Measurements from ENCODE around the gene RAP2A.

Gene RAP2A

DNA sequence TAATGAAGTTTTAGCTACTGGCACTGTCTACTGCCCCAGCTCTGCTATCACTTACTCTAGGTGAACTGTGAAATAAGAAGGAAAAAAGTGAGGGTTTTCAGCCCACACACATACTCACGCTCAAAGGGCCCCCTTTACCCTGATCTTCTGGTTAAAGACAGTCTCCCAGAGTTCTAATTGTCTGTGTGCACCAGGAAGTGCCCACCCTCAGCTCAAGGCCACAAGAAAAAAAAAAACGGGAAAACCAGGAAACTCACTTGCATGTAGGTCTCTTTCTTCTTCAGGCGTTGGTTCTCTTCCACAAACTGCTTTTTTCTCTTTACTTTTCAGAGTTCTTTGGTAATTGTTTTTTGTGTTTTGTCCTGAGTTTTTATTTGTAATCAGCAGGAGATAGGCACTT is 22.1 kb downstream of the RAP2A start:
- DNase-seq, result no peak

DNA sequence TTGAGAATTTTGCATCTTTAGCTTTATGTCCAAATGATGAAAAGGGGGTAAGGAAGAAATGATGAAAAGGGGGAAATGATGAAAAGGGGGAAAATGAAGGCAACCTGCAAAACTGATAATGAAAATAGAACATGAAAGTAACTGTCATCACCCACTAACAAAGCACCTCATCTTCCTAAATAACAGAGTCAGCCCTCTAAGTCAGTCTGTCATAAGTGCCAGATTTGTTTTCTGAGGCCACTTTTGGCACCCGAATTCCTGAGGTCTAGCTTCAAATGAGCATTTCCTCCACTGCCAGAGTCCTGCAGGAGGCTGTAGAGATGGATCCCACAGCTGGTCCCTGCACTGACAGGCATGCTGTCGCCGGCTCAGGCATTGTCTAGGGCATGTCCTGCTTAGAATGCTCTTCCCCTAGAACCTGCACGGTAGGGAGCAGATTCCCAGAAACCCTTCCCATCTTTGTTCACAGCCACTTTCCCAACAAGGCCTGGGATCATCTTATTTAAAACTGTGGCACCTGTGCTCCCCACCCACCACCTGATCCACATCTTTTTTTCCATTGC is 25.3 kb downstream of the RAP2A start:
- no peak for DNase-seq

- no peak for DNase-seq
These were observed 26.2 kb downstream of the RAP2A start for GRCh38 chr13:97460004-97460775.

DNA sequence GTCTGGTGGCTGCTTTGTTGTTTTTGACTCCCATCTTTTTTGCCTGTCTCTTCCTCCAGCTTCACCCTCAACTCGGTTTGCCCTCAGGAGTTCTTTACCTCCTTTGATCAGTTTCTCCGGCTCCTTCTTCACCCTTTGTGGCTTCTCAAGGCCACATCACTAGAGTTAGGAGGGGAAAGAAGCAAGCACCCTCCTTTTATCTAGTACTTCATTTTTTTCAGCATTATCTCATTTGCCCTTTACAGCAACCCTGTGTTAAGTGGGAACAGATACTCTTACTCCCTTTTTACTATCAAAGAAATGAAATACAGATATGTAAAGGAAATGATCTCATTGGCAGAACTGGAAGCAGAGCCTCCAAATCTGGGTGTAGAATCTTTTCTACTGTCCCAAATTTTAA is 26.9 kb downstream of the RAP2A start:
- no peak for DNase-seq

DNA sequence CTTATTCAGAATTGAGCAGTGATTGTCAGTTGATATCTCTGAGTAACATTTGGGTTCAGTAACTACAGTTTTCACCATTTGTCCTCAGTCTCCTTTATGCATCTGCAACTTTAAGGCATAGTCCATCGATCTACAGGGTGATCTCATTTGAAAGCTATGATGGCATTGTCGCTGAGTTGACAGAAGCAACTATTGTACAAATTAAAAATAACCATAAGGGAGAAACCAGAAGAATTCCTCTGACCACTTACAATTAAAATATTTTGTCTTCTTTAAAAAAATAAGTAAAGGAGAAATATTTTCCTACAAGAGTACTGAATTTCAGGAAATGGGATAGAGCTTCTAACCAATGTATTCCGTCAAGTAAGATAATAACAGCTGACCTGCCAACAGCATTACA is 30.6 kb downstream of the RAP2A start:
- DNase-seq, result no peak

- no peak for DNase-seq
These were observed 32.8 kb downstream of the RAP2A start for GRCh38 chr13:97466722-97467121.

- DNase-seq, result no peak
These were observed 34.4 kb downstream of the RAP2A start for GRCh38 chr13:97468331-97468730.

- DNase-seq, result no peak
These were observed 37.7 kb downstream of the RAP2A start for GRCh38 chr13:97471711-97472110.

DNA sequence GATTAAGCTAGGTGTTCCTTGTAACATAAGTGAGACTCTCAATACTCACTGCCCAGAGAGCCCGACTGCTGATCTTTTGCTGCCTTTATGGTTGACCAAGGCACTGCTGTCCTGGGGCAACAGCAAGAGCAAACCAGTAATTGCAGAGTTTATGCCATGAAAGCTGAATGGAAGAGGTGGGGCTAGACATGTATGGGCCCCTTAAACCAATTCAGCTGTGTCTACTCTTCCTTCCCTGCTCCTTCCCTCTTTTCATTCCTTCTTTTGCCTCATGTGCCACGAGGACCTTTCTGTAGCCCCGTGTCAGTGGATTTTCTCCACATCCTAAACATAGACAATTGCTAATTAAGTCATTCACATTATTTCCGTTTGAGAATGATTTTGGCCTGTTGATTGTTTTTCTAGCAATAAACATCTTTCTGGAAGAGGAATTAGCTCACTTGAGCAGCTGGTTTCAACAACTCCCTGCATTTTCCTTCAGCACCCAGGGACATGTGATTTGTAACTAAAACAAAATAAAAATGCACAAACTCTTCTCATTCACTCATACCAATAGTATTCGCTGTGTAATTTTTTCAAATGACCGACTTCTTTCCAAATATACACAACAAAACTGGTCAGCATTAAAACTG is 40.5 kb downstream of the RAP2A start:
- DNase-seq, result no peak

DNA sequence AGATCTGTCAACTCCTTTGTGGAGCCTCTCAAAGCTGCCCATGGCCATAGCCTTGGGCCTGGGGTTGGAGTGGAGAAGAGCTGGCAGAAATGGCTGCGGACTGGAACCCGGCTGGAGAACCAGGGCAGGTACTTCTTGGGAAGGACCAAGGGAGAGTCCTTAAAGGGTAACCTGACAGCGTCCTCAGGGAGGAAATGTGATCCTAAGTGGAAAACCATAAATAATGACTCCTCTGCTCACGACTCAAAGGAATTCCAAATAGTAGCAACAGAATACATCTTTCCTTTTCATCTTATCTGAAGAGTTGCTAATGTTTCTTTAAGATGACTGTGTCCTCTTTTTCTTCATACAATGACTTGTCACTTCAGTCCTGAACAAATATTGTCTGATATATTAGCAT is 41.0 kb downstream of the RAP2A start:
- DNase-seq, result no peak

DNA sequence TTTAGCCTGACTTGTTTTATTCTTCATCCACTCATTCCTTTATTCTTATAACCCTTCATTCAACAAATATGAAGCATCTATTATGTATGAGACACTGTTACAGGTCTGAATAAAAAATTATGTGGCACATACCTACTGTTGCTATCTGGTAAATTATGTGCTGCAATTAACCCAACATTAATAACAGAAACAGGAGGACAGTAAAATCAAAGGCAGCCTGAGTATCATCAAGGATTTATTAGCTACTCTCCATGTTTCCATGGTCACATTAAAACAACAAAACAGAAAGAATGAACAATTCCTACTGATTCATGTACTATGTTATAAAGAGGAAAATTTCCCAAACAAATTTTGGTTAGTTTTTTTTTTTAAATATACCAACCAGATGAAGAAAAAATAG is 43.9 kb downstream of the RAP2A start:
- DNase-seq, result no peak

- DNase-seq, result no peak
These were observed 44.3 kb downstream of the RAP2A start for GRCh38 chr13:97478247-97478646.

GRCh38 chr13:97483465-97483864 is 49.5 kb downstream of the RAP2A start:
- DNase-seq, result no peak

- no peak for DNase-seq
These were observed 50.3 kb downstream of the RAP2A start for GRCh38 chr13:97484301-97484700.

- no peak for DNase-seq
These were observed 51.4 kb downstream of the RAP2A start for GRCh38 chr13:97485320-97485719.

GRCh38 chr13:97490702-97491307 is 56.8 kb downstream of the RAP2A start:
- DNase-seq, result no peak

GRCh38 chr13:97491452-97491851 is 57.5 kb downstream of the RAP2A start:
- no peak for DNase-seq

DNA sequence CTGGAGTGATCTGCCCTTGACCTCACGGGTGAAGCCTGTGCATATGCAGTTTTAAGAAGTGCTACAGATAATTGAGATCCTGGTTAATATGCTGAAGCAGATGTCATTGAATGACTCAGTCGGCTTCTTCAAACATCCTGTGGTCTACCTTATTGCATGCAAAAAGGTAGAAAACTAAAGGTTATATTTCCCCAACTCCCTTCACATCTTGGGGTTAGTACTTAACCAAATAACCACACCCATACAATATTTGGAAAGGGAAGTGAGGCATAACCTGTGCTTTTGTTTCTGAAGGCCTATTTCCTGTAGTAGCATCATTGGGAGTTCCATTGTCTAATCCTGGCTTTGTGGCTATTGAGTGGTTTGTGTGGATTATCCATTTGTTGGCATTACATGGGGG is 58.3 kb downstream of the RAP2A start:
- DNase-seq, result no peak

- DNase-seq, result no peak
These were observed 58.9 kb downstream of the RAP2A start for GRCh38 chr13:97492684-97493371.

DNA sequence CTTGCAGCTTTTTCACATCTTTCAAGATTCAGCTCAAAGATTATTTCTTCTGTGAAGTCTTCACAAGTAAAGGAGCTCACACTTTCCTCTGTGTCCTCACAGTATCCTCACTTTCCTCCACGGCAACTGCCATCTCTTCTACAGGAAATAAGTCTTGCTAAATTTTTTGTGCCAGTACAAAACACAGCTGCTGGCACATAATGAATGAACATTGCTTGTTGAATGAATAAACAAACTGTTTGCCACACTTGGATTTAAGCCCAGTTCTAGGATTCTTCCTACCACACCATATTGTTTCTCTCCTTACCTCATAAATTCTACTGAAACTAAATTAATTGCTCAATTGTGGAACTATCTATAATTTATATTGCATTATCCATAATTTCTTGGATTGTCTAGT is 59.5 kb downstream of the RAP2A start:
- DNase-seq, result no peak

DNA sequence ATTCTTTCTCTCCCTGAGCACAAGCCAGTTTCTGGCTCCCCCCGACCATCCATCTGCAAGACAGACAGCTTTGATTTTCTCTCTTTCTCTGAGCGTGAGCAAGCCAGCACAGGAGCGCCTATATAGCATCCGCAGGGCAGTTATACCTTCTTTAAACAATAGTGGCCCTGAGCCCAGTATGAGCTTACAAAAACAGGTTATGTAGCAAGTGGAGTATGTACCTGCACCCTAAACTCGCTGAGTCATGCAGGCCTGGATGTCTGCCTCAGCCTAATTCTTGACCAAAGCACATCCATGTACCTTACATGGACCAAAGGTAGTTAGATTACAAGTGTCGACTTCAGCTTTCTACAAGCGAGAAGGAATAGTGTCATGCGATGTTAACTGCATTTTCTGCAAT is 61.7 kb downstream of the RAP2A start:
- DNase-seq, result no peak

DNA sequence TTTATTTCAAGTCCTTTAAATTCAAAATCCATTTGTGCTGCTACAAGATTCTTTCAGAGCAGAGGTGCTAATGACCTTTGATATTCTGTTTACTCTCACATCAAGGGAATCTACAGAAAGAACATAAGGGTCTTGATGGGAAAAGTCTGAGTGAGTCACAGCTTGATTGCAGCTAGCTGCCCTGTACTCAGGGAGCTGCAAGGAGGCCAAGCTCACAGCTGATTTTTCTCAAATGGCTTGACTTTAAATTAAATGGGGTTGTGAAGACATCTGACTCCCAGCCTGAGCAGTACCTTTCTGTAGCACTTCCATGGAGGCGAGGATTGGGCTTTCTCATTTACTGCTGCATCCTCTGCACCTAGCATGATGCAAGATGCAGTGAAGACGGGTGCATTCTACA is 62.5 kb downstream of the RAP2A start:
- DNase-seq, result no peak

- no peak for DNase-seq
These were observed 63.4 kb downstream of the RAP2A start for GRCh38 chr13:97497400-97497799.

- DNase-seq, result no peak
These were observed 64.5 kb downstream of the RAP2A start for GRCh38 chr13:97498419-97498818.

Measured in DMS79 (cell line).